Measurements from ENCODE around the gene SSBP4. TPM values are rescaled to one million over a fixed set of nuclear protein-coding genes. Genes with fewer than 3 reads are reported as not detected.

SSBP4 gene
- total and polyA plus RNA-seq, 9 of the 15 experiments (the other 6 are each of a cell fraction or from before 2014, with no cell fraction given) = 1.1 to 189 (median 39.0) TPM

DNA sequence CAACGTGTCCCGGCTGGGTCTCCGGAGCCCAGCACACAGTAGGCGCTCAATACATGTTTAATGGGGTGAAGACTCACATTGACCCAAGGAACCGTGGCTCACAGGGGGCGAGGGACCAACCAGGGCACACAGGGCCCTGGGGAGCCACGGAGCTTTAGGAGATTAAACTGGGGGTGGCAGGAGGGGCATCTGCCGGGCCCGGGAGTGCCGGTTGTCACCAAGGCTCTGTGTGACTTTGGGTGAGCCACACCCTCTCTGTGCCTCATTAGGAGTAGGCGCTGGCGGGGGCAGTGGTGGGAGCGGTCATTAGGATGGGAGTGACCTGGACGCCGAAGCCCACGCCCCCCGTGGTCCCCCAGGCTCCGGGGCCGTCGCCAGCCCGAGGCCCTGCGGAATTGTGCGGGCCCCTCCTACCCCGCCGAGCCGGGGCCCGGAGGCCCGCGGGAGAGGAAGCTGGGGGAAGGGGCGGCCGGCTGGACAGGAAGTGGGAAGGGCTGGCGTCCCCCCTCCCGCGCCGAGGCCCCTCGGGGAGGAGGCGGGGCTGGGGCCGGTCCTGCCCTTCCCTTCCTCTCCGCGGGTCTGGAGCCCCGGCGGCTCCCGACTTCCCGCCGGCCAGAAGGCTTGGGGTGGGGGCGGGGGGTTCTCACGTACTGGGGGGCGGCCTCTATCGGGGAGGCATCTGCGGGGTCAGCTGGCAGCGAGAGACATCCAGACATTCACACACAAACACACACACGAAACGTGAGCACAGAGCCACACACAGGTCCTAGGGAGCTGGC lies 1.8 kb upstream of the SSBP4 start (continued):
- TF ChIP-seq, protein P1, sequence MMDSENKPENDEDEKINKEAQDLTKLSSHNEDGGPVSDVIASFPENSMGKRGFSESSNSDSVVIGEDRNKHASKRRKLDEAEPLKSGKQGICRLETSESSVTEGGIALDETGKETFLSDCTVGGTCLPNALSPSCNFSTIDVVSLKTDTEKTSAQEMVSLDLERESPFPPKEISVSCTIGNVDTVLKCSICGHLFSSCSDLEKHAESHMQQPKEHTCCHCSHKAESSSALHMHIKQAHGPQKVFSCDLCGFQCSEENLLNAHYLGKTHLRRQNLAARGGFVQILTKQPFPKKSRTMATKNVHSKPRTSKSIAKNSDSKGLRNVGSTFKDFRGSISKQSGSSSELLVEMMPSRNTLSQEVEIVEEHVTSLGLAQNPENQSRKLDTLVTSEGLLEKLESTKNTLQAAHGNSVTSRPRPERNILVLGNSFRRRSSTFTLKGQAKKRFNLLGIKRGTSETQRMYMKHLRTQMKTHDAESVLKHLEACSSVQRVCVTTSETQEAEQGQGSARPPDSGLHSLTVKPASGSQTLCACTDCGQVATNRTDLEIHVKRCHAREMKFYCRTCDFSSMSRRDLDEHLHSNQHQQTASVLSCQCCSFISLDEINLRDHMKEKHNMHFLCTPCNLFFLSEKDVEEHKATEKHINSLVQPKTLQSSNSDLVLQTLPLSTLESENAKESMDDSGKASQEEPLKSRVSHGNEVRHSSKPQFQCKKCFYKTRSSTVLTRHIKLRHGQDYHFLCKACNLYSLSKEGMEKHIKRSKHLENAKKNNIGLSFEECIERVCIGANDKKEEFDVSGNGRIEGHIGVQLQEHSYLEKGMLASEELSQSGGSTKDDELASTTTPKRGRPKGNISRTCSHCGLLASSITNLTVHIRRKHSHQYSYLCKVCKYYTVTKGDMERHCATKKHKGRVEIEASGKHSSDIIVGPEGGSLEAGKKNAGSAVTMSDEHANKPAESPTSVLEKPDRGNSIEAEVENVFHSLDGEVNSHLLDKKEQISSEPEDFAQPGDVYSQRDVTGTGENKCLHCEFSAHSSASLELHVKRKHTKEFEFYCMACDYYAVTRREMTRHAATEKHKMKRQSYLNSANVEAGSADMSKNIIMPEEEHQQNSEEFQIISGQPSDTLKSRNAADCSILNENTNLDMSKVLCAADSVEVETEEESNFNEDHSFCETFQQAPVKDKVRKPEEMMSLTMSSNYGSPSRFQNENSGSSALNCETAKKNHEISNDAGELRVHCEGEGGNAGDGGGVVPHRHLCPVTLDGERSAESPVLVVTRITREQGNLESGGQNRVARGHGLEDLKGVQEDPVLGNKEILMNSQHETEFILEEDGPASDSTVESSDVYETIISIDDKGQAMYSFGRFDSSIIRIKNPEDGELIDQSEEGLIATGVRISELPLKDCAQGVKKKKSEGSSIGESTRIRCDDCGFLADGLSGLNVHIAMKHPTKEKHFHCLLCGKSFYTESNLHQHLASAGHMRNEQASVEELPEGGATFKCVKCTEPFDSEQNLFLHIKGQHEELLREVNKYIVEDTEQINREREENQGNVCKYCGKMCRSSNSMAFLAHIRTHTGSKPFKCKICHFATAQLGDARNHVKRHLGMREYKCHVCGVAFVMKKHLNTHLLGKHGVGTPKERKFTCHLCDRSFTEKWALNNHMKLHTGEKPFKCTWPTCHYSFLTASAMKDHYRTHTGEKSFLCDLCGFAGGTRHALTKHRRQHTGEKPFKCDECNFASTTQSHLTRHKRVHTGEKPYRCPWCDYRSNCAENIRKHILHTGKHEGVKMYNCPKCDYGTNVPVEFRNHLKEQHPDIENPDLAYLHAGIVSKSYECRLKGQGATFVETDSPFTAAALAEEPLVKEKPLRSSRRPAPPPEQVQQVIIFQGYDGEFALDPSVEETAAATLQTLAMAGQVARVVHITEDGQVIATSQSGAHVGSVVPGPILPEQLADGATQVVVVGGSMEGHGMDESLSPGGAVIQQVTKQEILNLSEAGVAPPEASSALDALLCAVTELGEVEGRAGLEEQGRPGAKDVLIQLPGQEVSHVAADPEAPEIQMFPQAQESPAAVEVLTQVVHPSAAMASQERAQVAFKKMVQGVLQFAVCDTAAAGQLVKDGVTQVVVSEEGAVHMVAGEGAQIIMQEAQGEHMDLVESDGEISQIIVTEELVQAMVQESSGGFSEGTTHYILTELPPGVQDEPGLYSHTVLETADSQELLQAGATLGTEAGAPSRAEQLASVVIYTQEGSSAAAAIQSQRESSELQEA (IDR thresholded peaks at IDR 0.05; ENCODE audit: low read depth) = no peak
- no peak for TF ChIP-seq NFYB (IDR thresholded peaks at IDR 0.05; ENCODE audit: extremely low read depth, insufficient read length)
- no peak for TF ChIP-seq ZNF347 (CRISPR knock-in tag; IDR thresholded peaks at IDR 0.05; ENCODE audit: low read depth)
- TF ChIP-seq, protein P2, sequence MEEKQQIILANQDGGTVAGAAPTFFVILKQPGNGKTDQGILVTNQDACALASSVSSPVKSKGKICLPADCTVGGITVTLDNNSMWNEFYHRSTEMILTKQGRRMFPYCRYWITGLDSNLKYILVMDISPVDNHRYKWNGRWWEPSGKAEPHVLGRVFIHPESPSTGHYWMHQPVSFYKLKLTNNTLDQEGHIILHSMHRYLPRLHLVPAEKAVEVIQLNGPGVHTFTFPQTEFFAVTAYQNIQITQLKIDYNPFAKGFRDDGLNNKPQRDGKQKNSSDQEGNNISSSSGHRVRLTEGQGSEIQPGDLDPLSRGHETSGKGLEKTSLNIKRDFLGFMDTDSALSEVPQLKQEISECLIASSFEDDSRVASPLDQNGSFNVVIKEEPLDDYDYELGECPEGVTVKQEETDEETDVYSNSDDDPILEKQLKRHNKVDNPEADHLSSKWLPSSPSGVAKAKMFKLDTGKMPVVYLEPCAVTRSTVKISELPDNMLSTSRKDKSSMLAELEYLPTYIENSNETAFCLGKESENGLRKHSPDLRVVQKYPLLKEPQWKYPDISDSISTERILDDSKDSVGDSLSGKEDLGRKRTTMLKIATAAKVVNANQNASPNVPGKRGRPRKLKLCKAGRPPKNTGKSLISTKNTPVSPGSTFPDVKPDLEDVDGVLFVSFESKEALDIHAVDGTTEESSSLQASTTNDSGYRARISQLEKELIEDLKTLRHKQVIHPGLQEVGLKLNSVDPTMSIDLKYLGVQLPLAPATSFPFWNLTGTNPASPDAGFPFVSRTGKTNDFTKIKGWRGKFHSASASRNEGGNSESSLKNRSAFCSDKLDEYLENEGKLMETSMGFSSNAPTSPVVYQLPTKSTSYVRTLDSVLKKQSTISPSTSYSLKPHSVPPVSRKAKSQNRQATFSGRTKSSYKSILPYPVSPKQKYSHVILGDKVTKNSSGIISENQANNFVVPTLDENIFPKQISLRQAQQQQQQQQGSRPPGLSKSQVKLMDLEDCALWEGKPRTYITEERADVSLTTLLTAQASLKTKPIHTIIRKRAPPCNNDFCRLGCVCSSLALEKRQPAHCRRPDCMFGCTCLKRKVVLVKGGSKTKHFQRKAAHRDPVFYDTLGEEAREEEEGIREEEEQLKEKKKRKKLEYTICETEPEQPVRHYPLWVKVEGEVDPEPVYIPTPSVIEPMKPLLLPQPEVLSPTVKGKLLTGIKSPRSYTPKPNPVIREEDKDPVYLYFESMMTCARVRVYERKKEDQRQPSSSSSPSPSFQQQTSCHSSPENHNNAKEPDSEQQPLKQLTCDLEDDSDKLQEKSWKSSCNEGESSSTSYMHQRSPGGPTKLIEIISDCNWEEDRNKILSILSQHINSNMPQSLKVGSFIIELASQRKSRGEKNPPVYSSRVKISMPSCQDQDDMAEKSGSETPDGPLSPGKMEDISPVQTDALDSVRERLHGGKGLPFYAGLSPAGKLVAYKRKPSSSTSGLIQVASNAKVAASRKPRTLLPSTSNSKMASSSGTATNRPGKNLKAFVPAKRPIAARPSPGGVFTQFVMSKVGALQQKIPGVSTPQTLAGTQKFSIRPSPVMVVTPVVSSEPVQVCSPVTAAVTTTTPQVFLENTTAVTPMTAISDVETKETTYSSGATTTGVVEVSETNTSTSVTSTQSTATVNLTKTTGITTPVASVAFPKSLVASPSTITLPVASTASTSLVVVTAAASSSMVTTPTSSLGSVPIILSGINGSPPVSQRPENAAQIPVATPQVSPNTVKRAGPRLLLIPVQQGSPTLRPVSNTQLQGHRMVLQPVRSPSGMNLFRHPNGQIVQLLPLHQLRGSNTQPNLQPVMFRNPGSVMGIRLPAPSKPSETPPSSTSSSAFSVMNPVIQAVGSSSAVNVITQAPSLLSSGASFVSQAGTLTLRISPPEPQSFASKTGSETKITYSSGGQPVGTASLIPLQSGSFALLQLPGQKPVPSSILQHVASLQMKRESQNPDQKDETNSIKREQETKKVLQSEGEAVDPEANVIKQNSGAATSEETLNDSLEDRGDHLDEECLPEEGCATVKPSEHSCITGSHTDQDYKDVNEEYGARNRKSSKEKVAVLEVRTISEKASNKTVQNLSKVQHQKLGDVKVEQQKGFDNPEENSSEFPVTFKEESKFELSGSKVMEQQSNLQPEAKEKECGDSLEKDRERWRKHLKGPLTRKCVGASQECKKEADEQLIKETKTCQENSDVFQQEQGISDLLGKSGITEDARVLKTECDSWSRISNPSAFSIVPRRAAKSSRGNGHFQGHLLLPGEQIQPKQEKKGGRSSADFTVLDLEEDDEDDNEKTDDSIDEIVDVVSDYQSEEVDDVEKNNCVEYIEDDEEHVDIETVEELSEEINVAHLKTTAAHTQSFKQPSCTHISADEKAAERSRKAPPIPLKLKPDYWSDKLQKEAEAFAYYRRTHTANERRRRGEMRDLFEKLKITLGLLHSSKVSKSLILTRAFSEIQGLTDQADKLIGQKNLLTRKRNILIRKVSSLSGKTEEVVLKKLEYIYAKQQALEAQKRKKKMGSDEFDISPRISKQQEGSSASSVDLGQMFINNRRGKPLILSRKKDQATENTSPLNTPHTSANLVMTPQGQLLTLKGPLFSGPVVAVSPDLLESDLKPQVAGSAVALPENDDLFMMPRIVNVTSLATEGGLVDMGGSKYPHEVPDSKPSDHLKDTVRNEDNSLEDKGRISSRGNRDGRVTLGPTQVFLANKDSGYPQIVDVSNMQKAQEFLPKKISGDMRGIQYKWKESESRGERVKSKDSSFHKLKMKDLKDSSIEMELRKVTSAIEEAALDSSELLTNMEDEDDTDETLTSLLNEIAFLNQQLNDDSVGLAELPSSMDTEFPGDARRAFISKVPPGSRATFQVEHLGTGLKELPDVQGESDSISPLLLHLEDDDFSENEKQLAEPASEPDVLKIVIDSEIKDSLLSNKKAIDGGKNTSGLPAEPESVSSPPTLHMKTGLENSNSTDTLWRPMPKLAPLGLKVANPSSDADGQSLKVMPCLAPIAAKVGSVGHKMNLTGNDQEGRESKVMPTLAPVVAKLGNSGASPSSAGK (IDR thresholded peaks at IDR 0.05) = 0 out of 2 replicates have a peak, but pooled peaks have one; percentile 4
- no peak for TF ChIP-seq ZFP30 (CRISPR knock-in tag; IDR thresholded peaks at IDR 0.05; ENCODE audit: borderline replicate concordance)

Measured in K562 (cell line).